ENCODE measurements around the gene B4GALNT3.
"Not testable (repeated sequence)": the region's sequence is repeated elsewhere in the genome, so short reads cannot be mapped to it uniquely, and the experiment has no call there.

B4GALNT3 gene

GRCh38 chr12:575948-576614, 116.3 kb downstream of the B4GALNT3 start:
- peak; percentile 68 for DNase-seq (ENCODE audit: low read depth)

- no peak for DNase-seq (ENCODE audit: low read depth)
Measured at GRCh38 chr12:576615-577110, 116.9 kb downstream of the B4GALNT3 start.

DNA sequence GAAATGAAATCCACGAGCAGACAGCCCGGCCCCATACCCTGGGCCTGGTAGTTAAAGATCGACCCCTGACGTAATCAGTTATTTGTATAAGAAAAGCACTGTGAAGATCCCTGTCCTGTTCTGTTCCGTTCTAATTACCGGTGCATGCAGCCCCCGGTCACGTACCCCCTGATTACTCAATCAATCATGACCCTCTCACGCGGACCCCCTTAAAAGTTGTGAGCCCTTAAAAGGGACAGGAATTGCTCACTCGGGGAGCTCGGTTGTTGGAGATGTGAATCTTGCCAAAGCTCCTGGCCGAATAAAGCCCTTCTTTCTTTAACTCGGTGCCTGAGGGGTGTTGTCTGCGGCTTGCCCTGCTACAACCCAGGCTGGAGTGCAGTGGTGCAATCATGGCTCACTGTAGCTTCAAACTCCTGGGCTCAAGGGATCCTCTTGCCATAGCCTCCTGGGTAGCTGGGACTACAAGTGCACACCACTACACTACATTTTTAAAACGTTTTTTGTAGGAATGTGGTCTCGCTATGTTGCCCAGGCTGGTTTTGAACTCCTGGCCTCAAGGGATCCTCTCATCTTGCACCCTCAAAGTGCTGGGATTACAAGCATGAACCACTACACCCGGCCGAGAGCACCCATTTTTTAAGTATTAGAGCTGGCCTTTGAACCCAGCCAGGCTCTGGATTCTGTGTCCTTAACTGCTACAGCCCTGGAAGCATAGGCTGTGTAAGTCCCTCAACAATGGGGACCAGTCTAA, 118.4 kb downstream of the B4GALNT3 start:
- not testable (repeated sequence) for DNase-seq (ENCODE audit: low read depth)

- no peak for DNase-seq (ENCODE audit: low read depth)
Measured at GRCh38 chr12:578748-579419, 119.1 kb downstream of the B4GALNT3 start.

- no peak for DNase-seq (ENCODE audit: low read depth)
Measured at GRCh38 chr12:579420-580110, 119.8 kb downstream of the B4GALNT3 start.

GRCh38 chr12:580813-581212, 121.1 kb downstream of the B4GALNT3 start:
- DNase-seq (ENCODE audit: low read depth), result no peak

DNA sequence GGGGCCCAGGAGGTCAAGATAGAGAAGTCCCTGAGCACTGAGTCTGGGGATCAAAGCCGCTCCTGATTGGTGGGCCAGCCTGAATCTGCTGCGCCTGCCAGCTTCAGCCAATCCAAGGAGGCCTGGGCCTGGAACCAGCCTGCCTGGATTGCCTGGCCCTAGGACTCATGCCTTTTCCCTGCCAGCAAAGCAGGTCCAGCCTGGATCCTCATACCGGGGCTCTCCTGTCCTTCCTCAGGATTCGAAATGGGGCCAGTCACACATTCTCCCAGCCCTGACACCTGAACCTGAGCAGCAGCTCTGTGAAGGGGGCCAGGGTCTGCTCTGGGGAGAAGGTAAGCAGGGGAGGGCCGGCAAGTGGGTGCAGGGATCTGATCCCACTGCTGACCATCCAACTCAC, 121.6 kb downstream of the B4GALNT3 start:
- DNase-seq (ENCODE audit: low read depth), result no peak

GRCh38 chr12:581746-582145, 122.0 kb downstream of the B4GALNT3 start:
- DNase-seq (ENCODE audit: low read depth), result no peak

GRCh38 chr12:583251-583869, 123.6 kb downstream of the B4GALNT3 start:
- DNase-seq (ENCODE audit: low read depth), result no peak

DNA sequence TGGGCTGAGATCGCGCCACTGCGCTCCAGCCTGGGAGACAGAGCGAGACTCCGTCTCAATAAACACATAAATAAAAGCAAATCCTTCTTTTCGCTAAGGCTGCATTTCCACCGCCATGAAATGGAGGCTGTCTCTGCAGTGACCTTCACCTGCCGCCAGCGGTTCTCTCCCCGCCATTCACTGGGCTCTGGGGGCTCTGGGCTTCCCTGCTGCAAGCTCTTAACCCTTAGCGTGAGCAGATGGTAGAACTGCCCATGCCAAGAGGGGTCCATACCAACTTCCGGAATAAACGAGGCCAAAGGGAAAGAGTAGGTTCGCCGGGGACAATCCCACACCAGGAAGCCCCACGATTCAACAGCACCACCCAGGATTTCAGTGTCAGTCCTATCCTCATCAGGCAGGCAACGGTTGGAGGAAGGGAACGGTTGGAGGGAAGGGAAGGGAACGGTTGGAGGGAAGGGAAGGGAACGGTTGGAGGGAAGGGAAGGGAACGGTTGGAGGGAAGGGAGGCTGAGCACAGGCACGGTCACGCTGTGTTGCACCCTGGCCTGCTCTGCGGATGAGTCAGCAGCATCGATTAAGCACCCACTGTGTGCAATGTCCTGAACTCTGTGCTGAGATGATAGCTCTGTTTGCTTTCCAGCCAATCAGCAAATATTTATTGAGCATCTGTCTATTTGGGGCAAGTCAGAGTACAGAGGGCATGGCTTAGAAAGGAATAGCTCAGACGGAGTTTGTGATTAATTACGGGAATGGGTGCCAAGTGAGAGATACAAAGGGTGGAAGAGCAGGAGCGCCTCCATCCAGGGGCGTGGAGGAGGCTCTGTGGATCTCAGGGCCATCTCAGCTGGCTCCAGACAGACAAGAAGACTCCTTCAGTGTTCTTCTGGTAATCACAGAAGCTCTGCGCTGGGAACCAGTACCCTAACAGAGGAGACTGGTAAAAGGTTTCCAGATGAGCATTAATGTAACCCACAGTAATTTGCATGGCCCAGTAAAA, 125.6 kb downstream of the B4GALNT3 start:
- DNase-seq (ENCODE audit: low read depth), result no peak

GRCh38 chr12:586318-587071, 126.8 kb downstream of the B4GALNT3 start:
- no peak for DNase-seq (ENCODE audit: low read depth)

GRCh38 chr12:587132-588023, 127.6 kb downstream of the B4GALNT3 start:
- no peak for DNase-seq (ENCODE audit: low read depth)

- no peak for DNase-seq (ENCODE audit: low read depth)
Measured at GRCh38 chr12:588024-588322, 128.2 kb downstream of the B4GALNT3 start.

- DNase-seq (ENCODE audit: low read depth), result no peak
Measured at GRCh38 chr12:588646-589045, 128.9 kb downstream of the B4GALNT3 start.

- DNase-seq (ENCODE audit: low read depth), result no peak
Measured at GRCh38 chr12:590206-590750, 130.5 kb downstream of the B4GALNT3 start.

- DNase-seq (ENCODE audit: low read depth), result no peak
Measured at GRCh38 chr12:591167-592023, 131.7 kb downstream of the B4GALNT3 start.

GRCh38 chr12:592024-592505, 132.3 kb downstream of the B4GALNT3 start:
- no peak for DNase-seq (ENCODE audit: low read depth)

All from EH (cell line).